HG02943 (cell line): ENCODE results near the gene KIF22.
A peak's percentile ranks its signal among the peaks of the same experiment; 100 is the strongest.
"Not testable (repeated sequence)": the region's sequence is repeated elsewhere in the genome, so short reads cannot be mapped to it uniquely, and the experiment has no call there.

Experiments used
- ATAC-seq: cut with Tn5 transposase; IDR thresholded peaks from one replicate; pipeline ENCODE4 v1.9.1; 2021; ENCODE audit warnings: mild to moderate bottlenecking, low read depth, moderate library complexity; ENCODE audit not compliant: unreplicated experiment

KIF22 gene

DNA sequence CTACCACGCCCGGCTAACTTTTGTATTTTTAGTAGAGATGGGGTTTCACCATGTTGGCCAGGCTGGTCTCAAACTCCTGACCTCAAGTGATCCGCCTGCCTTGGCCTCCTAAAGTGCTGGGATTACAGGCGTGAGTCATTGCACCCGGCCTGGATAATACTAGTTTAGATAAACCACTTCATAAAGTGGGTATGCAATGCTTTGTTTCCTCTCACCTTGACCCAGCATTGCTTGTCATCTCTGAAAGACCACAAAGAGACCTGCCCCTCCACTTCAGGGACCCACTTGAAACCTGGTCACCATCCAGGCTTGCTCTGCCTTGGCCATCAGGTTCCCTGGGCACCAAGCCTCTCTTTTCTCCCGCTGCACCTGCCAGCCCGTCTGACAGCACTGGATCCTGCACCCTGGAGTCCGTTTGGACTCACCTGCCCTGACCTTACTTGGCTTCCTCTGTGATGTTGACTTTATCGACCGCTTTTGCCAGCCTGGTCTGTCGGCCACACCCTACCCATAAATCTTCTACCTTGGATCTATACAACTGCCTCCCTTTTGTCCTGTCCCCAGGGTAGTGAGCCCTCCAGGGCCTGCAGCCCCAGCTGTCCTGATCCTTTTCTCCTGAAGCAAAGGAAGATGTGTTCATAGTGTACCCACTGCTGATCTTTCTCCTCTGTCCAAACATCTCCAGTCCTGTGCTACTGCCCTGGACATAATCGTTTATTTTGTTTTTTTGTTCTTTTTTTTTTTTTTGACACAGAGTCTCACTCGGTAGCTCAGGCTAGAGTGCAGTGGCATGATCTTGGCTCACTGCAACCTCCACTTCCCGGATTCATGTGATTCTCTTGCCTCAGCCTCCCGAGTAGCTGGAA lies 25.2 kb upstream of the KIF22 start:
- no peak for ATAC-seq

DNA sequence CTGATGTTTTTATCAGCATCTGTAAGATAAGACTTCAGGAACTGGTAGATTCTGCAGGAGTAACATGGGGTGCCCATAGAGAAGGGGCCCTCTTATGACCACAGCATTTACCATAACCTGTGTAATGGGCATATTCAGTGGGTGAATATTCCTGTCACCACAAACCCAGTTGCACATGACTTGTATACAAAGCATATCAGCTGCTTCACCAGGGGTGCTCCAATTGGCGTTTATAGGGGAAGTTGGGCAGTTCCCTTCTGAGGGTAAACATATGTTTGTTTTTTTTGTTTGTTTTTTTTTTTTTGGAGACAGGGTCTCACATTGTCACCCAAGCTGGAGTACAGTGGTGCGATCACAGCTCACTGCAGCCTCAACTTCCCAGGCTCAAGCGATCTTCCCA lies 24.0 kb upstream of the KIF22 start:
- no peak for ATAC-seq

DNA sequence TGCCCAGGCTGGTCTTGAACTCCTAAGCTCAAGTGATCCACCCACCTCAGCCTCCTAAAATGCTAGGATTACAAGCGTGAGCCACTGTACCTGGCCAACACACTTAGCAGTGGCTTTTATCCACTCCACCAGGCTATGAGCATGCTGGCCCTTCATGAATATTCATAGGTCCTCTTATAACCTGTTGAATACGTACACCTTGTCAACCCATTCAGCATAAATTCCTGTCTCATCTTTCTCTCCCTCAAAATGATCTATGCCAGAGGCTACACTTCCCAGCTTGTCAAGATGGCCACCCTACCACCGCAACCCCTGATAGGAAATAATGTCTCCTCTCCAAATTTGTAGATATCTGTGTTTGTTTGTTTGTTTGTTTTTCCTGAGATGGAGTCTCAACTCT lies 23.5 kb upstream of the KIF22 start:
- no peak for ATAC-seq

DNA sequence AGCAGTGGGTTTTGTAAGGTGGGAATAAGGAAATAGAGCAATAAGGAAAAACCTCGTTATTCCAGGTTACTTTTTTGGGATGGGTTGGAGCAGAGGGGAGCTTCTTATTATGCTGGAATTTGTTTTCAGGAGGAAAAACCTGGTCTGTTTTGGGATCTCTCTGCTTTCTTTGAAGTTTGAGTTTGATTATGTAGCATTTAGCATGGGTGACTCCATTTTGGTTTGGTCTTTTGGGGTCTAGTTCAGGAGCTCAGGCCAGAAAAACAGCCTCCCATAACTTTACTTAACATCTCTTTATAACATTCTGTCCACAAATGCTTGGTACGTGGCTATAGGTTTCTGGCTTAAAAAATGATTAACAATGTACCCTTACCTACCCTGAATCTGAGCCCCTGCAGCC lies 21.0 kb upstream of the KIF22 start:
- no peak for ATAC-seq

DNA sequence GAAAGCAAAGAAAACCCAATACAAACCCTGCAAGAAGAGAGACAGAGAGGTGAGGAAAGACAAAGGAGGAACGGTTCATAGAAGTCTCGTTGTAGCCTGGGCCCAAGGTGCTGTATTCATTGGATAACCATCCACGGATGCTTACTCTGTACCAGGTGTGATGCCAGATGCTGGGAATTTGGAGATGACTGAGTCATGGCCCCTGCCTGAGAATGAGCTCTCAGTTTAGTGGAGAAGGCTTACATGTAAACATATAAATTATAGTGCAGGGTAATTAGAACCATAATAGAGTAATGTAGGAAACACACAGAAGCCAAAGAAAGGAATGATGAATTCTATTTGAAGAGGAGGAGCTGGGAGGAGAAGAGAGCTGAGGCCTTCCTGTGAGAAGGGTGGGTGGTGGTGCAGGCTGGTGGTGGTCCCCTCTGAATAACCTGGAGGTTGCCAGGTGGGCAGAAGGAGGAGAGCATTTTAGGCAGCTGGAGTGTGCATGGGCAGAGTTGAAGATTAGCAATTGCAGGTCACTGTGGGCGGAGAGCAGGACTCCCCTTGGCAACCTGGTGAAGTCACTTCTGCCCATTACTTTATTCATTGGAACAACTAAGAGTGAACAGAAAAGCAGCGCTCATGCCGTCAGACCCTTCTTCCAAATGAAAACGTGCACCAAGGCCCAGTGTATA lies 20.2 kb upstream of the KIF22 start:
- ATAC-seq = no peak

DNA sequence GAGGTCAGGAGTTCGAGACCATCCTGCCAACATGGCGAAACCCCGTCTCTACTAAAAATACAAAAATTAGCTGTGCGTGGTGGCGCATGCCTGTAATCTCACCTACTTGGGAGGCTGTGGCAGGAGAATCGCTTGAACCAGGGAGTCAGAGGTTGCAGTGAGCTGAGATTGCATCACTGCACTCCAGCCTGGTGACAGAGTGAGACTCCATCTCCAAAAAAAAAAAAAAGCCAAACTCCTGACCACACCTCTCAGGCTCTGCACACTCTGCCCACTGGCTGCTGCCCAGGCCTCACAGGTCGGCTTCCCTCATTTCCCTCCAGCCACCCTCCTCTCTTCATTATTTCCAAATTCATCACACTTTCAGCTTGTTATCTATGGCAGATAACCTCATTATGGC lies 18.2 kb upstream of the KIF22 start:
- ATAC-seq = not testable (repeated sequence)

DNA sequence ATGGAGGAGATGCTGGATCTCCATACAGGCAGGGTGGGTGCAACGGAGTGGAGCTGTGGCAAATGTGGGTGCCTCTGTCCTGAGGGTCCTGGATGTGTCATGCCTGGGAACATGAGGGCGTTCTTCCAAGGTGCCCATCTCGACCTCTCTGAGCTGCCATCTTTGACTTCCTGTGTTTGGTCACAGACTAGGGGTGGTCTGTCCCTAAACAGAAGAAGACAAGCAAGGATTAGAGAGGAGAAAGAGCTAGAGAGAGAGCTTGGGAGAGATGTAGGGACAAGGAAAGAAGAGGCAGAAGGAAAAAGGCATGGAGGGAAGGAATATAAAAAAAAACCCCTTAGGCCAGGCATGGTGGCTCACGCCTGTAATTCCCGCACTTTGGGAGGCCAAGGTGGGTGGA lies 15.8 kb upstream of the KIF22 start:
- no peak for ATAC-seq

DNA sequence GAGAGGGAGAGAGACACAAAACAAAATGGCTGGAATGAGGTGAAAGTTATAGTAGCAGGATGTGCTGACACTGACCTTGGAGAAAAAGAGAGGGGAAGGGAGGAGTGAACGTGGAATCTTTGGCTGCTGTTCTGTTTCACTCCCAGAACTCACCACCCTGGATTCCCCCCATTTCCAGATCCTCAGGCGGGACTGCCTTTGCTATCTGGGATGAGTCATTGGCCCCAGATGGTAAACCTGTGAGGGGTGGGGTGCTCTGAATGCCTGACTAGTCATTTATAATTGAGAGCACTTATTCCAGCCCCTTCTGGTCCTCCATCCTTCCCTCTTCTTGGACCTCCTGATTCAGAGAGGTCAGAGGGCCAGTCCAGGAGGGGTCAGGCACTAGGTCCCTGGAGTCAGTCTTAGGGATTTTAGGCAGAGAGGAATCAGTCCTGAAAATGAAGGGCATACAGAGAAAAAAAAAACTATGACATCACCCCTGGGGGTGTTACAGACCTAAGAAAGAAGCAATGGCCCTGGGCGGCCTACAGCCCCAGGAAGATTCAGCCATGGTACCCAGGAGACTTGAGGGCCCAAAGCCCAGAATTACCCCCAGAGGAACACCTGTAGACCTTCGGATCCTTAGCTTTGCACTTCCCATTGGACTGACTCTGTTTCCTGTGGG lies 14.7 kb upstream of the KIF22 start:
- no peak for ATAC-seq

DNA sequence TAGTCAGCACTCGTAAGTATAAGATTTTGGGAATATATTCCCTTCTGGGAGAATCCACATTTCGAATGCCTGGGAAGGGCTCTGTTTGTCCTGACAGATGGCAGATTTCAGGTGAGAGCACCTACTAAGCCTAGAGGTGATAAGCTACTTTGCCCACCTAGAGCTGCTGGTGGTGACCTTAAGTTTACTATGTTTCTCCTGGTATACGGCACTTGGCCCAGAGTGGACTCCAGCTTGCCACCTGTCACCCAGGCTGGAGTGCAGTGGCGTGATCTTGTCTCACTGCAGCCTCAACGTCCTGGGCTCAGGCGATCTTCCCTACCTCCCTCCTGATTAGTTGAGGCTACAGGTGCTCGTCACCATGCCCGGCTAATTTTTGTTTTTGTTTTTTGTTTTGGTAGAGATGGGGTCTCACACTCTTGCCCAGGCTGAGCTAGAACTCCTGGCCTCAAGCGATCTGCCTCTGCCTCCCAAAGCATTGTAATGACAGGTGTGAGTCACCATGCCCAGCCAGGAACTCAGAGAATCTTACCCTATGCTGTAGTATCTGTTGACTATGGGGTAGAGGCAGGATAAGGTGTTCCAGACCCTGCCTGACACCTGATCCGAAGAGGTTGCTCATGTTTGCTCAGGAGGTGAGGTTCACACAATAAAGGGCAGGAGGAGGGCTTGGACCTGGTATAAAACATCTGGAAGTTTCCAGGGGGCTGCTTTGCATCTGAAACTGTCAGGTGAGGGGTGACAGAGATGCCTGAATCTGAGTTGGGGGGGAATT lies 12.8 kb upstream of the KIF22 start, which contains the start of gene ZG16:
TSS of gene ZG16 (plus strand) at position 681 of the 775 bp plus-strand sequence. CDS start 1,011 bp downstream, outside the sequence.
- ATAC-seq = no peak

DNA sequence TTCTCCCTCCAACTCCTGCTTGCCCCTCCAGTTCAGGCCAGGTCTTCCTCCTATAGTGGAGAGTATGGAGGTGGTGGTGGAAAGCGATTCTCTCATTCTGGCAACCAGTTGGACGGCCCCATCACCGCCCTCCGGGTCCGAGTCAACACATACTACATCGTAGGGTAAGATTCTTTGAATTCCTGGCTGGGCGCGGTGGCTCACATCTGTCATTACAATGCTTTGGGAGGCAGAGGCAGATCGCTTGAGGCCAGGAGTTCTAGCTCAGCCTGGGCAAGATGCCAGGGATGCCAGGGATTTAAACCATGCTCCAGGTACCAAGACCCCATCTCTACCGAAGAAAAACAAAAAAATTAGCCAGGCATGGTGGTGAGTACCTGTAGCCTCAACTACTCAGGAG lies 11.1 kb upstream of the KIF22 start:
- ATAC-seq = no peak

DNA sequence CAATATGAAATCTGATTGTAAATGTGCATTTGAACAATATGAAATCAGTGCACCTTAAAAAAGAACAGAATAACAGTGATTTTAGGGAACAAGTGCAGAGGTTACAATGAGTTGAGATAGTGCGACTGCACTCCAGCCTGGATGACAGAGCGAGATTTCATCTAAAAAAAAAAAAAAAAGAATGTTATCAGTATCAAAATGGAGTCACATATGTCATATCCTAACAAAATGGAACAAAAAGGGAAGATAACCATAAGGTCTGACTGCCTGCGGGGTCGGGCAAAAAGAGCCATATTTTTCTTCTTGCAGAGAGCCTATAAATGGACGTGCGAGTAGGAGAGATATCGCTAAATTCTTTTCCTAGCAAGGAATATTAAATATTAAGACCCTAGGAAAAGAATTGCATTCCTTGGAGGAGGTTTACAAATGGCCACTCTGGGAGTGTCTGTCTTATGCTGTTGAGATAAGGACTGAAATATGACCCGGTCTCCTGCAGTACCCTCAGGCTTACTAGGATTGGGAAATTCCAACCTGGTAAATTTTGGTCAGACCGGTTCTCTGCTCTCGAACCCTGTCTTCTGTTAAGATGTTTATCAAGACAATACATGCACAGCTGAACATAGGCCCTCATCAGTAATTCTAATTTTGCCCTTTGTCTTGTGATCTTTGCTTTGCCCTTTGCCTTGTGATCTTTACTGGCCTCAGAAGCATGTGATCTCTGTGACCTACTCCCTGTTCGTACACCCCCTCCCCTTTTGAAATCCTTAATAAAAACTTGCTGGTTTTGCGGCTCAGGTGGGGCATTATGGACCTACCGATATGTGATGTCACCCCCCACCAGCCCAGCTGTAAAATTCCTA lies 7.2 kb upstream of the KIF22 start:
- not testable (repeated sequence) for ATAC-seq

DNA sequence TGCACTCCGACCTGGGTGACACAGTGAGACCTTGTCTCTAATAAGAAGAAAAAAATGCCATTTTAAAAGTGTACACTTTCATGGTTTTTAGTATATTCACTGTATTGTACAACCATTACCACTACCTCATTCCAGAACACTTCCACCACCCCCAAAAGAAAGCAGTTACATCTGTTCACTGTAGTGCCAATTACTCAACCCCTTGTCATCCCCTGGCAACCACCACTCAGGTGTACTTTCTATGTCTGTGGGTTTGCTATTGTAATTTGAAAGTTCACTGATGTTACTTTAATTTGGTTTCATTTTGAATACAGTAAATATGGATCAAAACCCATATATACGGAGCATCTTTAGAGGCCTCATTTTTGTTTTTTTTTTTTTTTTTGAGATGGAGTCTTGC lies 6.4 kb upstream of the KIF22 start:
- ATAC-seq = no peak

DNA sequence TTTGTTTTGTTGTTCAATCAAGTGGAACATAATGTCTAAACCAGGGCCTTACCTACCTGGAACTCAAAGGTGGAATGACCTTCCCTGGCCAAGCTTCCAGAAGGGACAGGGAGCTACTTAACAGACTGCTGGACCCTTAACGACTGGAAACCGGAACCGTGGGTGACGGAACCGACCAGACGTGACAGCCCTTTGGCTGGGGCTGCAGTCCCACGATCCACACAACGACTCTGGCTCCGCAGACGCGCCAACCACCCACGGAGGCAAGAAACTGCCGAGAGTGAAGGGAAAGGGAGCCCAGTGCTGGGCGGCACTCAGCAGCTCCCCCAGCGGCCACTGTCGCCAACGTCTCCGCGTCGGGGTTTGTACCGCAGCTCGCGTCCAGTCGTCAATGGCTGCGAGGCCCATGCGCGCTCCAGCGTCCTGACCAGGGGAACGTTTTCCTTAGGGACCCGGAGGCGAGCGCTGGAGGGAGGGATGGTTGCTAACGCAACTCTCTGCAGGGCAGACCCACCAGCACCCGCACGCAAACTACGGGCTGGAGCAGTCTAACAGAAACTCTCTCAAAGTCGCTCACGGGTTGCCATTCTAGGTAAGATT lies 5.5 kb upstream of the KIF22 start:
- no peak for ATAC-seq

DNA sequence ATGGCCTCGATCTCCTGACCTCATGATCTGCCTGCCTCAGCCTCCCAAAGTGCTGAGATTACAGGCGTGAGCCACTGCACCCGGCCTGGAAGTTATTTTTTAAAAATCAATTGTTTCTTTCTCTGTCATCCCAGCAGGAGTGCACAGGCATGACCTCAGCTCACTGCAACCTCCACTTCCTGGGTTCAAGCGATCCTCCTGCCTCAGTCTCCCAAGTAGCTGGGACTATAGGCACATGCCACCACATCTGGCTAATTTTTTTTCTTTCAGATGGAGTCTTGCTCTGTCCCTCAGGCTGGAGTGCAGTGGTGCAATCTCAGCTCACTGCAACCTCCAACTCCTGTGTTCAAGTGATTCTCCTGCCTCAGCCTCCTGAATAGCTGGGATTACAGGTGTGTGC lies 3.4 kb upstream of the KIF22 start:
- ATAC-seq = not testable (repeated sequence)

DNA sequence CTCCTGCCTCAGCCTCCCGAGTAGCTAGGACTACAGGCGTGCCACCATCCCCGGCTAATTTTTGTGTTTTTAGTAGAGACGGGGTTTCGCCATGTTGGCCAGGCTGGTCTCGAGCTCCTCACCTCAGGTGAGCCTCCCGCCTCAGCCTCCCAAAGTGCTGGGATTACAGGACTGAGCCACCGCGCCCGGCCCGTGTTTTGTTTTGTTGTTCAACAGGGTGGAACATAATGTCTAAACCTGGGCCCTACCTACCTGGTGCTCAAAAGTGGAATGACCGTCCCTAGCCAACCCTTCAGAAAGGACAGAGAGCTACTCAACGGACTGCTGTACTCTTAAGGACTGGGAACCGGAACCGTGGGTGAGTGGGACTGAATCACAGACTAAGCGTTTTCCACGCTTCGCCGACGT lies 772 bp upstream of the KIF22 start:
- ATAC-seq = no peak

DNA sequence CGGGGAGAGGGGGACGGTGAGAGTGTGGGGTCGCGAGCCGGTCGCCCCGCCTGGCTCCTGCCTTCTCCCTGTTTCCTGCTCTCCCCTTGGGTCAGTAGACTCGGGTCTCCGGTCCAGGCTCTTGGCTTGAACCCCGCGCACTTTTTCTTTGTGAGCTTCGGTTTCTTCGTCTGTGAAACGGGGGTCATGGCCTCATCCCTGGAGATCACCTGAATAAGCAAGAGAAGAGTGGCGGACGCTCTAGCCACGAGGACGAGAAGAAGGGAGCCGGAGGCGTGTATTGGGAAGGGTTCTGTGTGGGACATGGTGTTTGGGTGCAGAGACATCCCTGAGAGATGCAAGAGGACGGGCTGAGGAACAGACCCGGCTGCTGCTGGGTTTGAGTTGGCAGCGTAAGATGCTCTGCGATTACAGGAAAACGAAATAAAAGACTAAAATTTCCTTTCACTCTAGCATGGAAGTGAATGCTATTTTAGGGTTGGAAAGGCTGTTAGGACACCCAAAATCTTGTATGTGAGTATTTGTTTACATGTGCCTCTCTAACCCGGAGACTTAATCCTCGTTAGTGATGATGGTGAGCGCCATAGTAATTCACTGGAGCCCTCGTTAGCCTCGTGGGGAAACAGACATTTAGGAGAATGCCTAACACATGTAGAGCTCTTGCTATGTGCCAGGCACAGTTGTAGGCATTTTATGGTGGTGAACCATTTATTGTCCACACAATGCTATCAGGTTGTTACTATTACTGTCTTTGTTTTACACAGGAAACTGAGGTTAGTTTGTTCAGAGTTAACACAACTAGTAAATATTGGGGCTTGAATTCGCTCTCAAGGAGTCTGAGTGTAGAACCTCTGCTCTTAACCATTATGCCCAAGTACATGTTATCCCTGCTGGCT lies 646 bp downstream of the KIF22 start:
- ATAC-seq = peak; percentile 5

DNA sequence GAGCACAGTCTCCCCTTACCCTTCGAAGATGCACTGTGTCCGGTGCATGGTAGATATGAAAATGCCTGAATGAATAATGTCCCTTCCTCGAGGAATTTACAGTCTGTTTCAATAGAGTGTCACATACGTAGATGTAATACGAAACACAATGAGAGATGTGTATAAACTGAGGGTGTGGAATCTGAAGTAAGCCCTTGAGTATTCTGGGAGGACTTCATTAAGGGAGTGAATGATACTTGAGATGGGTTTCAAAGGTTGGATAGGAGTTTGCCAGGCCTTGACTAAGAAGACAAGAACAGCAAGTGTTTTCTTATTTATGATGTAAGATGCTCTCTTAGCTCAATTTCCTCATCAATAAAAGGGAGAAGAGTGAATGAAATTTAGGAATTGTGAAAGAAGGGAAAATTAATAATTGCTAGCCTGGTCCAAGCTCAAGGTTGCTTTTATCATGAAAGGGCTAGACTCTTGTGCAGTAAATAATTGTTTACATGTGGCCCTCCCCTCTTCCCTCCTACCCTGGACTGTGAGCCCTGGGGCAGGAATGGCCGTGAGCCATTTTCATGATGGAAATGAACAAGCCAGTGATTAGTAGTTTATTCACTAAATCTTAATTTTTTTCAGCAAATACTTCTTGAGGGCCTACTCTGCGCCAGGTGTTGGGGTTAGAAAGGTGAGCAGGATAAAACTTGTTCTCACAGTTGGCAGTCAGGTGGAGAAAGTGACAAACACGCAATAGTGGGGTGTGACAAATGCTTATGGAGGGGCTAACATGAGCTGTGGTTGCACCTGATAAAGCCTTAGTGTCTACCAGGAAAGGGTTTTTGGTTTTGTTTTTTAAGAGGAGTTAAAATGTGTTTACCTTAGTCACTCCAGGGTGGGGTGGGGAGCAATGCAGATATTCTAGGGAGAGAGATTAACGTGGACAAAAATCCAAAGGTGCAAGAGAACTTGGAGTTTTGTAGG lies 1.6 kb downstream of the KIF22 start:
- no peak for ATAC-seq
